HFF-Myc (cell line): Measurements from ENCODE around the gene PLXNA1.

Source experiments
- DNase-seq: peaks from one replicate; pipeline ENCODE4 v3.0.0-alpha.2; 2011; ENCODE audit warnings: low read depth; ENCODE audit errors: extremely low read depth
- H3K4me3 ChIP-seq: replicated peaks from 2 replicates; pipeline ENCODE4 v1.5.1; 2011; ENCODE audit warnings: low read depth, mild to moderate bottlenecking, control low read depth, low read length
- CTCF ChIP-seq: IDR thresholded peaks from 2 replicates; pipeline ENCODE4 v1.5.1; 2012; ENCODE audit warnings: mild to moderate bottlenecking, low read depth, low read length, control low read depth; ENCODE audit errors: missing control alignments

PLXNA1 gene

GRCh38 chr3:127012091-127012490, 29.2 kb downstream of the PLXNA1 start:
- no peak for TF ChIP-seq CTCF
- no peak overlapping the region for H3K4me3 ChIP-seq
- DNase-seq, result no peak

- no peak for DNase-seq
- no peak overlapping the region for H3K4me3 ChIP-seq
- no peak for TF ChIP-seq CTCF
These were observed 30.3 kb downstream of the PLXNA1 start for GRCh38 chr3:127013181-127013580.

- no peak for DNase-seq
- H3K4me3 ChIP-seq, result no peak overlapping the region
- no peak for TF ChIP-seq CTCF
These were observed 31.0 kb downstream of the PLXNA1 start for GRCh38 chr3:127013758-127014535.

GRCh38 chr3:127014536-127015281, 31.8 kb downstream of the PLXNA1 start:
- DNase-seq, result no peak
- H3K4me3 ChIP-seq, result no peak overlapping the region
- TF ChIP-seq CTCF, result no peak

GRCh38 chr3:127015282-127016042, 32.5 kb downstream of the PLXNA1 start:
- TF ChIP-seq CTCF, result no peak
- no peak for DNase-seq
- no peak overlapping the region for H3K4me3 ChIP-seq

GRCh38 chr3:127016043-127016343, 33.1 kb downstream of the PLXNA1 start:
- no peak for TF ChIP-seq CTCF
- no peak for DNase-seq
- H3K4me3 ChIP-seq, result no peak overlapping the region
